ENCODE results near the gene CTDSP2. TPM values are rescaled to one million over a fixed set of nuclear protein-coding genes. Genes with fewer than 3 reads are reported as not detected.

Gene CTDSP2
- polyA plus RNA-seq, 2 of the 4 experiments (the other 2 are of a cell fraction): 31.3 to 87.7 TPM

DNA sequence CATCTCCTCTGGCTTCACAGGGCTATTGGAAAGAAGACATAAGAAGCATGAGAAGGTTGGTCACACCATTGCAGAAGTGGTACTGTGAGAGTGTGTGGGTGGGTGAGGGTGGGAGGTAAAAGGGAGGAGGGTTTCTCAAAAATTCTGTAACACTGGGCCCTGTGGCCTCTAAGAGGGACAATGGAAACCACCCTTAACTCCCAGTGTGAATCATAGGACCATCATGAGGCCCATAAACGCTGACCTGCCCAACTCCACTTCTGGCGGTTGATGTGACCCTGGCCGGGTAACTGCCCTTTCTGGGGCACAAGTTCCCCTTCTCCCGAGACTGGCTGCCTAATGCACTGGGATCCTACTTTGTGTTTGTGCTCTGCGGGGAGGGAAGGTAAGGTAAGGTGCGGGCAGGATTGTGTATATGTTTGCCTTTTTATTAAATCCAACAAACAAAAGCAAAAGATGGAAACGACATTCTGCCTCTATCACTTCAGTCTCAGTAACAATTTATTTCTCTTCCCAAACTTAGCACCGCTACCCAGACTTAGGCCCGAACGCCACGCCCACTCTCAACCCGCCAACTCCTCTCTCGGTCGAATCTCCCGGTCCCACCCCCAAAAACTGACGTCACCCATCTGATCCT is 75.2 kb downstream of the CTDSP2 start:
- FAIRE-seq: no peak
- ChIA-PET CTCF (interaction anchor here (1.0 to 8.0 kb wide), 5 partner anchors 10 to 16 kb away, joined by 3 to 117 read pairs (median 6); partner anchors contain the start of genes MARCHF9 and TSFM), POLR2A (interaction anchor here (0.9 to 1.4 kb wide), 4 partner anchors 10 to 93 kb away, joined by 5 to 6 read pairs (median 5); partner anchors contain the start of gene TSPAN31)
- H3K4me1 ChIP-seq: peaks cover 24% of the 10 kb centered on the region
- peak overlapping the region; percentile 95 for H3K4me2 ChIP-seq
- TF ChIP-seq FOSB (CRISPR knock-in tag; IDR thresholded peaks at IDR 0.05) (0 out of 2 replicates have a peak, but pooled peaks have one; percentile 56), ZNF302 (CRISPR knock-in tag; IDR thresholded peaks at IDR 0.05) (no peak)
- 2% methylated on average over 16 of the region's 16 CpGs for WGBS (ENCODE audit: missing lambda C conversion rate)
- no peaks in the 10 kb centered on the region for H3K9me3 ChIP-seq
- H3K4me3 ChIP-seq: peak overlapping the region; percentile 77
- peak overlapping the region; percentile 78 to 94 for H3K27ac ChIP-seq
- ATAC-seq: peak; percentile 72 to 82
- DNase-seq (ENCODE audit: low read depth in 1 of 2, low spot score in 1 of 2): peak; percentile 94 to 95

DNA sequence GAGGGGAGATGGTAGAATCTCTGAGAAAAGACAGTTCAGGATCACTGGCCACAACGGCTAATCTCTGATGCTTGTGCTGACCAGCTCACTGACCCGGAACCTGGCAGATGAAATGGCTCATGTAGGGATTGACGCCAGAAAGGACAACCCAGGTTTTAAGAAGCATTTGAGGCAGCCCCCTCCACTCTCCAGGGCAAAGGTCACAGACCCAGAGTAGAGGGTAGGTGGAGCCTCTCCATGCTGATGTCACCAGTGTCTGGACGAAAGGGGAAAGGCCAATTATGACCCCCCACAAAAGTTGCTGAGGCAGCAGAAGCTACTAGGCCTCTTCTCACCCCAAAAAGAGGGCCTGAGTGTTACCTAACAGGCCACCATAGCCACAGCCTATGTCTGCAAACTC is 75.8 kb downstream of the CTDSP2 start:
- Histone ChIP-seq H3K4me2 (peak overlapping the region; percentile 95), H3K9me3 (no peaks in the 10 kb centered on the region), H3K27ac (peak overlapping the region in 1 of 2 experiments; percentile 94; a peak in 3 of 6 replicates), H3K4me3 (peak overlapping the region; percentile 77; the same call in 2 of the 3 replicates), H3K4me1 (peaks cover 31% of the 10 kb centered on the region)
- TF ChIP-seq ZFP36 (IDR thresholded peaks at IDR 0.05; ENCODE audit: borderline replicate concordance, partially characterized antibody) (no peak), MAFK (IDR thresholded peaks at IDR 0.05; ENCODE audit: partially characterized antibody) (peak; percentile 93)
- WGBS (ENCODE audit: missing lambda C conversion rate): 83% methylated on average over 4 of the region's 4 CpGs
- ATAC-seq: no peak
- ChIA-PET CTCF (interaction anchor here (1.2 to 8.0 kb wide), 3 partner anchors 11 to 15 kb away, joined by 6 to 117 read pairs (median 7); partner anchors contain the start of genes MARCHF9 and TSFM), POLR2A (no interaction called here)
- DNase-seq (ENCODE audit: low read depth in 1 of 2, low spot score in 1 of 2): no peak
- no peak for FAIRE-seq

Small RNA genes lying within 50 kb of the gene (small RNA-seq; reads per million reads assigned to genes)
- 0 to 81.3 (median 13.2) reads per million in 6 experiments for gene MIR26A2
- gene RNU6-1083P: 0 reads per million in 6 experiments

Other genes starting within 250 kb of the CTDSP2 start
- 21.7 and 29.6 TPM in 2 replicates for gene DTX3, start 241.9 kb downstream of the CTDSP2 start, polyA plus RNA-seq (2011; rRNA removed)
- gene DTX3, start 241.9 kb downstream of the CTDSP2 start, polyA plus RNA-seq (2017; fragmentation: RNase III; extraction: RNeasy Plus Mini Kit Qiagen cat#74134 plus additional on column Dnase treatment): 18.1 to 26.2 TPM (median 24.7 TPM) in 3 replicates
- 9.3 and 9.9 TPM in 2 replicates for gene ARHGEF25, start 235.3 kb downstream of the CTDSP2 start, polyA plus RNA-seq (2011; rRNA removed)
- gene ARHGEF25, start 235.3 kb downstream of the CTDSP2 start, polyA plus RNA-seq (2017; fragmentation: RNase III; extraction: RNeasy Plus Mini Kit Qiagen cat#74134 plus additional on column Dnase treatment): 8.0 to 13.8 TPM (median 11.9 TPM) in 3 replicates
- 25.7 and 27.0 TPM in 2 replicates for gene B4GALNT1, start 213.5 kb downstream of the CTDSP2 start, polyA plus RNA-seq (2011; rRNA removed)
- gene B4GALNT1, start 213.5 kb downstream of the CTDSP2 start, polyA plus RNA-seq (2017; fragmentation: RNase III; extraction: RNeasy Plus Mini Kit Qiagen cat#74134 plus additional on column Dnase treatment): 33.2 to 35.1 TPM (median 33.4 TPM) in 3 replicates
- 183 and 208 TPM in 2 replicates for gene OS9, start 152.6 kb downstream of the CTDSP2 start, polyA plus RNA-seq (2011; rRNA removed)
- 115 to 128 TPM (median 128 TPM) in 3 replicates for gene OS9, start 152.6 kb downstream of the CTDSP2 start, polyA plus RNA-seq (2017; fragmentation: RNase III; extraction: RNeasy Plus Mini Kit Qiagen cat#74134 plus additional on column Dnase treatment)
- 0.26 and 0.36 TPM in 2 replicates for gene AGAP2, start 108.0 kb downstream of the CTDSP2 start, polyA plus RNA-seq (2011; rRNA removed)
- 0.21 to 0.45 TPM (median 0.28 TPM) in 3 replicates for gene AGAP2, start 108.0 kb downstream of the CTDSP2 start, polyA plus RNA-seq (2017; fragmentation: RNase III; extraction: RNeasy Plus Mini Kit Qiagen cat#74134 plus additional on column Dnase treatment)
- 51.9 and 61.0 TPM in 2 replicates for gene TSPAN31, start 101.7 kb downstream of the CTDSP2 start, polyA plus RNA-seq (2011; rRNA removed)
- 20.6 to 27.1 TPM (median 22.8 TPM) in 3 replicates for gene TSPAN31, start 101.7 kb downstream of the CTDSP2 start, polyA plus RNA-seq (2017; fragmentation: RNase III; extraction: RNeasy Plus Mini Kit Qiagen cat#74134 plus additional on column Dnase treatment)
- 226 and 289 TPM in 2 replicates for gene CDK4, start 94.4 kb downstream of the CTDSP2 start, polyA plus RNA-seq (2011; rRNA removed)
- gene CDK4, start 94.4 kb downstream of the CTDSP2 start, polyA plus RNA-seq (2017; fragmentation: RNase III; extraction: RNeasy Plus Mini Kit Qiagen cat#74134 plus additional on column Dnase treatment): 226 to 255 TPM (median 229 TPM) in 3 replicates
- 7.2 and 8.4 TPM in 2 replicates for gene MARCHF9, start 91.6 kb downstream of the CTDSP2 start, polyA plus RNA-seq (2011; rRNA removed)
- gene MARCHF9, start 91.6 kb downstream of the CTDSP2 start, polyA plus RNA-seq (2017; fragmentation: RNase III; extraction: RNeasy Plus Mini Kit Qiagen cat#74134 plus additional on column Dnase treatment): 4.7 to 6.8 TPM (median 5.9 TPM) in 3 replicates
- 1.8 and 1.9 TPM in 2 replicates for gene CYP27B1, start 79.7 kb downstream of the CTDSP2 start, polyA plus RNA-seq (2011; rRNA removed)
- 1.9 to 2.9 TPM (median 2.3 TPM) in 3 replicates for gene CYP27B1, start 79.7 kb downstream of the CTDSP2 start, polyA plus RNA-seq (2017; fragmentation: RNase III; extraction: RNeasy Plus Mini Kit Qiagen cat#74134 plus additional on column Dnase treatment)
- gene METTL1, start 74.6 kb downstream of the CTDSP2 start, polyA plus RNA-seq (2011; rRNA removed): 60.2 and 71.3 TPM in 2 replicates
- 55.2 to 64.9 TPM (median 63.0 TPM) in 3 replicates for gene METTL1, start 74.6 kb downstream of the CTDSP2 start, polyA plus RNA-seq (2017; fragmentation: RNase III; extraction: RNeasy Plus Mini Kit Qiagen cat#74134 plus additional on column Dnase treatment)
- gene EEF1AKMT3, start 74.1 kb downstream of the CTDSP2 start, polyA plus RNA-seq (2011; rRNA removed): 13.8 and 15.8 TPM in 2 replicates
- 6.2 to 8.0 TPM (median 7.3 TPM) in 3 replicates for gene EEF1AKMT3, start 74.1 kb downstream of the CTDSP2 start, polyA plus RNA-seq (2017; fragmentation: RNase III; extraction: RNeasy Plus Mini Kit Qiagen cat#74134 plus additional on column Dnase treatment)
- 31.7 and 39.9 TPM in 2 replicates for gene TSFM, start 63.9 kb downstream of the CTDSP2 start, polyA plus RNA-seq (2011; rRNA removed)
- gene TSFM, start 63.9 kb downstream of the CTDSP2 start, polyA plus RNA-seq (2017; fragmentation: RNase III; extraction: RNeasy Plus Mini Kit Qiagen cat#74134 plus additional on column Dnase treatment): 56.6 to 60.2 TPM (median 59.2 TPM) in 3 replicates
- gene AVIL, start 28.0 kb downstream of the CTDSP2 start, polyA plus RNA-seq (2011; rRNA removed): 0.99 and 1.1 TPM in 2 replicates
- 0.33 to 1.1 TPM (median 0.53 TPM) in 3 replicates for gene AVIL, start 28.0 kb downstream of the CTDSP2 start, polyA plus RNA-seq (2017; fragmentation: RNase III; extraction: RNeasy Plus Mini Kit Qiagen cat#74134 plus additional on column Dnase treatment)
- 13.4 and 14.7 TPM in 2 replicates for gene ATP23, start 94.8 kb upstream of the CTDSP2 start, polyA plus RNA-seq (2011; rRNA removed)
- 6.3 to 7.5 TPM (median 7.0 TPM) in 3 replicates for gene ATP23, start 94.8 kb upstream of the CTDSP2 start, polyA plus RNA-seq (2017; fragmentation: RNase III; extraction: RNeasy Plus Mini Kit Qiagen cat#74134 plus additional on column Dnase treatment)